H9 (cell line): ENCODE measurements around the gene GALNT9. TPM values are rescaled to one million over a fixed set of nuclear protein-coding genes. Genes with fewer than 3 reads are reported as not detected.

ENCODE experiments used
- DNase-seq: peaks from one replicate; pipeline ENCODE4 v3.0.0-alpha.2; 2017
- H2AFZ ChIP-seq: one replicate; pipeline ENCODE4 v1.6.1; 2013; ENCODE audit warnings: mild to moderate bottlenecking, low read length, control low read depth, moderate library complexity
- H2AK5ac ChIP-seq: 2 replicates; pipeline ENCODE4 v1.6.1; 2013; ENCODE audit warnings: low read length, control low read depth, mixed read lengths; ENCODE audit not compliant: insufficient read length
- H2BK120ac ChIP-seq: one replicate; pipeline ENCODE4 v1.6.1; 2013; ENCODE audit warnings: low read depth, mild to moderate bottlenecking, low read length, control low read depth, inconsistent platforms; ENCODE audit not compliant: poor library complexity, severe bottlenecking
- H2BK12ac ChIP-seq: 2 replicates; pipeline ENCODE4 v1.6.1; 2013; ENCODE audit warnings: low read length, control low read depth, mixed read lengths, low read depth; ENCODE audit not compliant: insufficient read length
- H2BK15ac ChIP-seq: 2 replicates; pipeline ENCODE4 v1.6.1; 2013; ENCODE audit warnings: low read depth, low read length, control low read depth
- H2BK20ac ChIP-seq: one replicate; pipeline ENCODE4 v1.6.1; 2013; ENCODE audit warnings: low read depth, mild to moderate bottlenecking, low read length, control low read depth, inconsistent platforms; ENCODE audit not compliant: poor library complexity, severe bottlenecking
- H2BK5ac ChIP-seq: 2 replicates; pipeline ENCODE4 v1.6.1; 2013; ENCODE audit warnings: low read length, control low read depth, mixed read lengths; ENCODE audit not compliant: insufficient read length
- H3K14ac ChIP-seq: 2 replicates; pipeline ENCODE4 v1.6.1; 2013; ENCODE audit warnings: low read length, control low read depth; ENCODE audit not compliant: insufficient read depth
- H3K18ac ChIP-seq: 2 replicates; pipeline ENCODE4 v1.6.1; 2013; ENCODE audit warnings: low read depth, mild to moderate bottlenecking, mixed read lengths, low read length, control low read depth; ENCODE audit not compliant: insufficient read length
- H3K23ac ChIP-seq: 2 replicates; pipeline ENCODE4 v1.6.1; 2013; ENCODE audit warnings: low read length, control low read depth, mixed read lengths, low read depth; ENCODE audit not compliant: insufficient read length
- H3K23me2 ChIP-seq: 2 replicates; pipeline ENCODE4 v1.6.1; 2013; ENCODE audit warnings: low read depth, mild to moderate bottlenecking, mixed read lengths, low read length, control low read depth; ENCODE audit not compliant: insufficient read length, poor library complexity, severe bottlenecking
- H3K27ac ChIP-seq: 2 replicates; pipeline ENCODE4 v1.5.1; 2013; ENCODE audit warnings: low read length, control low read depth, mixed read lengths, low read depth; ENCODE audit not compliant: insufficient read length
- H3K27me3 ChIP-seq: 2 replicates; pipeline ENCODE4 v1.6.1; 2013; ENCODE audit warnings: low read length, control low read depth, inconsistent platforms; ENCODE audit not compliant: insufficient read depth
- H3K4ac ChIP-seq: 2 replicates; pipeline ENCODE4 v1.6.1; 2013; ENCODE audit warnings: low read depth, mild to moderate bottlenecking, control low read depth, inconsistent platforms, low read length, moderate library complexity
- H3K4me1 ChIP-seq: 2 replicates; pipeline ENCODE4 v1.6.1; 2013; ENCODE audit warnings: low read length, control low read depth, inconsistent platforms; ENCODE audit not compliant: insufficient read depth
- H3K4me2 ChIP-seq: 2 replicates; pipeline ENCODE4 v1.6.1; 2013; ENCODE audit warnings: low read length, control low read depth, mixed read lengths; ENCODE audit not compliant: insufficient read length, insufficient read depth
- H3K56ac ChIP-seq: 2 replicates; pipeline ENCODE4 v1.6.1; 2013; ENCODE audit warnings: low read depth, mild to moderate bottlenecking, mixed read lengths, low read length, control low read depth; ENCODE audit not compliant: insufficient read length
- H3K79me1 ChIP-seq: 2 replicates; pipeline ENCODE4 v1.6.1; 2013; ENCODE audit warnings: low read depth, mild to moderate bottlenecking, moderate library complexity, low read length, control low read depth, inconsistent platforms; ENCODE audit not compliant: insufficient read depth, poor library complexity, severe bottlenecking
- H3K79me2 ChIP-seq: 2 replicates; pipeline ENCODE4 v1.6.1; 2013; ENCODE audit warnings: low read length, control low read depth, inconsistent platforms; ENCODE audit not compliant: insufficient read depth
- H3K9ac ChIP-seq: 2 replicates; pipeline ENCODE4 v1.6.1; 2013; ENCODE audit warnings: low read length, control low read depth, mixed read lengths; ENCODE audit not compliant: insufficient read length; ENCODE audit errors: extremely low read depth
- H3K9me3 ChIP-seq: one replicate; pipeline ENCODE4 v1.6.1; 2013; ENCODE audit warnings: low read depth, low read length, inconsistent platforms; ENCODE audit not compliant: control insufficient read depth
- H3T11ph ChIP-seq: one replicate; pipeline ENCODE4 v1.6.1; 2013; ENCODE audit warnings: mild to moderate bottlenecking, low read length, control low read depth, inconsistent platforms
- H4K20me1 ChIP-seq: one replicate; pipeline ENCODE4 v1.6.1; 2013; ENCODE audit not compliant: control insufficient read depth, insufficient read length, insufficient read depth
- H4K5ac ChIP-seq: 2 replicates; pipeline ENCODE4 v1.6.1; 2013; ENCODE audit warnings: low read depth, mild to moderate bottlenecking, mixed read lengths, low read length, control low read depth; ENCODE audit not compliant: insufficient read length
- H4K8ac ChIP-seq: replicated peaks from 2 replicates; pipeline ENCODE4 v1.6.1; 2013; ENCODE audit warnings: low read length, control low read depth, mixed read lengths, low read depth; ENCODE audit not compliant: insufficient read length
- H4K91ac ChIP-seq: 2 replicates; pipeline ENCODE4 v1.6.1; 2013; ENCODE audit warnings: low read depth, mild to moderate bottlenecking, moderate library complexity, mixed read lengths, low read length, control low read depth; ENCODE audit not compliant: insufficient read length
- H3K27ac Mint-ChIP-seq, 3 experiments: 2 replicates in 2 of 3; 3 replicates in 1 of 3; pipeline ENCODE4 v1.8.0; 2020 to 2021; ENCODE audit warnings: mixed read lengths in 3 of 3, mild to moderate bottlenecking in 1 of 3, moderate library complexity in 1 of 3
- H3K27me3 Mint-ChIP-seq: 2 replicates; pipeline ENCODE4 v1.8.0; 2021; ENCODE audit warnings: low read depth, mild to moderate bottlenecking, moderate library complexity, mixed read lengths
- H3K36me3 Mint-ChIP-seq, 3 experiments: 2 replicates in 2 of 3; 3 replicates in 1 of 3; pipeline ENCODE4 v1.8.0; 2020 to 2021; ENCODE audit warnings: low read depth in 3 of 3, mixed read lengths in 3 of 3; ENCODE audit not compliant: insufficient read depth in 1 of 3
- H3K4me1 Mint-ChIP-seq, 2 experiments: 2 replicates each; pipeline ENCODE4 v1.8.0; 2020; ENCODE audit warnings: mixed read lengths in 2 of 2
- H3K4me3 Mint-ChIP-seq, 2 experiments: 2 replicates in 1 of 2; 3 replicates in 1 of 2; pipeline ENCODE4 v1.8.0; 2020 to 2021; ENCODE audit warnings: mild to moderate bottlenecking in 2 of 2, mixed read lengths in 2 of 2, moderate library complexity in 1 of 2
- H3K9me3 Mint-ChIP-seq, 2 experiments: 2 replicates in 1 of 2; 3 replicates in 1 of 2; pipeline ENCODE4 v1.8.0; 2020; ENCODE audit warnings: mild to moderate bottlenecking in 2 of 2, mixed read lengths in 2 of 2, moderate library complexity in 1 of 2
- CTCF ChIP-seq: fragments of 200-600 bp; sonication (generic); conservative IDR thresholded peaks from 3 replicates; pipeline ENCODE4 v1.8.0; 2021; ENCODE audit warnings: antibody characterized with exemption, mild to moderate bottlenecking
- WGBS: extraction: QIAGEN DNeasy Blood & Tissue Kit; methylation state at CpG from one replicate; pipeline ENCODE4 v1.1.7; 2013; ENCODE audit warnings: missing lambda C conversion rate, low lambda C conversion rate, mixed read lengths; ENCODE audit not compliant: insufficient read length; ENCODE audit errors: extremely low coverage; 5-methylcytosine and 5-hydroxymethylcytosine counted together
- total RNA-seq: library from RNA; stranded (reverse); gene quantifications from 2 replicates; pipeline ENCODE4 v1.2.1, GENCODE V29; 2021

The GALNT9 gene
- total RNA-seq, 1 experiment from 2014 or later, result 0.35 TPM

DNA sequence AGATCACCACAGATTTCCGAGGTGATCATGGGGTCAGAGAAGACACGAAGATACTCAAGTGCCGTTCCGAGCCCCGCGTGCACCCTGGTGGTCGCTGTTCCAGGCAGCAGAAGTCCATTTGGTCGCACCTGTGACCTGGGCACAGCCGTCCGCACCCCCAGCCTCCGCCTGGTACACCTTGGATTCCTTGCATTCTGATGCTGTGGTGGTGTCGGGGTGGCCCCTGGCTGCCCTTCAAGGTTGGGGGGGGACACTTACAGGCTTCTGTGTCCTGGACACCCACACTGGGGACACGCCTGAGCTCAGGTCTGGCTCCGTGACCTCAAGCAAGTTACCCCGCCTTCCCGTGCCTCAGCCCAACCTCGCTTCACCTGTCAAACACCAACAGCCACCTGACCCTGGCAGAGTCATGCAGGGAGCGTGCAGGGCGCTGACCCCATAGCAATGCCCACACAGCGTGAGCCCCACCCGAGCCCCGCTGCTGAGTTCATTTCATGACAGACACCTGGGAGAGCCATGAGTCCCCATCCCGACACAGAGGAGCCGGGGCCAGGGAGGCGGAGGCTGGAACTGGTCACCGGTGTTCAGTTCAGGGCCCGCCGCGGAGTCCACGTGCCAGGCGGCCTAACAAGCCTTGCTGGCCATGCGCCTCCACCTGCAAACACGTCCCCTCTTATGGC is 17.9 kb upstream of the GALNT9 start:
- H3K79me1 ChIP-seq, result no peaks in the 10 kb centered on the region
- no peak for TF ChIP-seq CTCF
- no CpG with 5 or more reads among the region's 33 CpGs for WGBS
- no peak overlapping the region for H2AK5ac ChIP-seq
- no peak overlapping the region for H3K23ac ChIP-seq
- DNase-seq, result no peak
- no peaks in the 10 kb centered on the region for H4K20me1 ChIP-seq
- H3K18ac ChIP-seq, result no peak overlapping the region
- H3K4me1 ChIP-seq, result no peaks in the 10 kb centered on the region
- no peak overlapping the region for H3K27ac Mint-ChIP-seq
- no peak overlapping the region for H3K14ac ChIP-seq
- H3K4ac ChIP-seq, result no peak overlapping the region
- H2BK15ac ChIP-seq, result no peak overlapping the region
- no peak overlapping the region for H2BK5ac ChIP-seq
- no peaks in the 10 kb centered on the region for H3K79me2 ChIP-seq
- H4K8ac ChIP-seq, result no peak overlapping the region
- no peak overlapping the region for H3K4me2 ChIP-seq
- H3K9ac ChIP-seq, result no peak overlapping the region
- no peak overlapping the region for H4K91ac ChIP-seq
- peaks cover 2% of the 10 kb centered on the region; the same call in 1 of the 2 replicates for H3K27me3 ChIP-seq
- no peak overlapping the region for H2BK12ac ChIP-seq
- no peaks in the 10 kb centered on the region for H3K36me3 Mint-ChIP-seq
- H3K4me3 Mint-ChIP-seq, result no peak overlapping the region
- H3T11ph ChIP-seq, result no peak overlapping the region
- H3K9me3 Mint-ChIP-seq, result peaks cover under 1 to 4% of the 10 kb centered on the region in 2 experiments; a peak in 1 of 5 replicates
- no peak overlapping the region for H2BK20ac ChIP-seq
- no peak overlapping the region for H3K56ac ChIP-seq
- H3K23me2 ChIP-seq, result no peaks in the 10 kb centered on the region
- no peak overlapping the region for H3K27ac ChIP-seq
- H3K9me3 ChIP-seq, result no peaks in the 10 kb centered on the region
- H4K5ac ChIP-seq, result no peak overlapping the region
- H3K27me3 Mint-ChIP-seq, result peaks cover 50% of the 10 kb centered on the region
- H2AFZ ChIP-seq, result no peak overlapping the region
- H2BK120ac ChIP-seq, result no peak overlapping the region
- peaks cover 3 to 13% of the 10 kb centered on the region in 2 experiments for H3K4me1 Mint-ChIP-seq
